Right renal pelvis (tissue), 4 donors: Measurements from ENCODE around the gene GTF3A. TPM values are rescaled to one million over a fixed set of nuclear protein-coding genes. Genes with fewer than 3 reads are reported as not detected.
"Not testable (repeated sequence)": the region's sequence is repeated elsewhere in the genome, so short reads cannot be mapped to it uniquely, and the experiment has no call there.

ENCODE experiments used
- DNase-seq, 4 donors: peaks; one replicate each; pipeline ENCODE4 v3.0.0-alpha.2; 2013; ENCODE audit warnings: low read depth in 4 of 4, low spot score in 3 of 4, missing footprints in 1 of 4
- polyA plus RNA-seq, 4 donors: library from polyadenylated mRNA; unstranded; fragments of 120-200 nt; gene quantifications; one replicate each; pipeline ENCODE4 v1.2.1, GENCODE V29; 2013; ENCODE audit not compliant: insufficient read length in 4 of 4

Gene GTF3A
- polyA plus RNA-seq: 10 to 100 TPM; 79.2 to 98.2 (median 88.1) TPM

GRCh38 chr13:27424246-27425157 lies at the start of gene GTF3A:
GTF3A (plus strand) TSS chr13:27424619.
- DNase-seq: peak; percentile 77 to 89 (median 82)

- DNase-seq: peak; percentile 52 to 57 (median 54)
Measured at GRCh38 chr13:27374650-27375049, 49.8 kb upstream of the GTF3A start.

- DNase-seq: no peak
Measured at GRCh38 chr13:27375686-27376326, 48.6 kb upstream of the GTF3A start.

GRCh38 chr13:27379126-27379525 lies 45.3 kb upstream of the GTF3A start:
- DNase-seq: no peak

- no peak for DNase-seq
Measured at GRCh38 chr13:27379694-27380641, 44.5 kb upstream of the GTF3A start.

- no peak for DNase-seq
Measured at GRCh38 chr13:27381601-27382000, 42.8 kb upstream of the GTF3A start.

GRCh38 chr13:27383104-27383921 lies 41.1 kb upstream of the GTF3A start:
- DNase-seq: no peak

GRCh38 chr13:27384285-27384684 lies 40.1 kb upstream of the GTF3A start:
- DNase-seq: no peak

- DNase-seq: no peak
Measured at GRCh38 chr13:27388241-27388640, 36.2 kb upstream of the GTF3A start.

- no peak for DNase-seq
Measured at GRCh38 chr13:27389891-27390290, 34.5 kb upstream of the GTF3A start.

- no peak for DNase-seq
Measured at GRCh38 chr13:27391471-27391870, 32.9 kb upstream of the GTF3A start.

- DNase-seq: no peak
Measured at GRCh38 chr13:27393101-27393500, 31.3 kb upstream of the GTF3A start.

GRCh38 chr13:27395007-27395510 lies 29.4 kb upstream of the GTF3A start:
- DNase-seq: no peak

- no peak for DNase-seq
Measured at GRCh38 chr13:27396252-27396846, 28.1 kb upstream of the GTF3A start.

GRCh38 chr13:27398360-27398759 lies 26.1 kb upstream of the GTF3A start:
- no peak for DNase-seq

GRCh38 chr13:27400405-27400804 lies 24.0 kb upstream of the GTF3A start:
- not testable (repeated sequence) for DNase-seq

GRCh38 chr13:27401210-27401609 lies 23.2 kb upstream of the GTF3A start:
- no peak for DNase-seq

GRCh38 chr13:27403203-27403678 lies 21.2 kb upstream of the GTF3A start:
- no peak for DNase-seq

- no peak for DNase-seq
Measured at GRCh38 chr13:27403727-27404385, 20.6 kb upstream of the GTF3A start.
